Osteocyte (in vitro differentiated cells): ENCODE measurements around the gene BMP8B. TPM values are rescaled to one million over a fixed set of nuclear protein-coding genes. Genes with fewer than 3 reads are reported as not detected.
"Not testable (repeated sequence)": the region's sequence is repeated elsewhere in the genome, so short reads cannot be mapped to it uniquely, and the experiment has no call there.

Experiments
- DNase-seq: peaks from one replicate; pipeline ENCODE4 v3.0.0; 2021; ENCODE audit warnings: mixed read lengths; ENCODE audit not compliant: unreplicated experiment; ENCODE audit errors: extremely low spot score
- H3K27ac Mint-ChIP-seq: one replicate; pipeline ENCODE4 v1.8.0; 2021; ENCODE audit warnings: mild to moderate bottlenecking, mixed read lengths; ENCODE audit not compliant: unreplicated experiment
- H3K27me3 Mint-ChIP-seq: one replicate; pipeline ENCODE4 v1.8.0; 2021; ENCODE audit warnings: mixed read lengths; ENCODE audit not compliant: unreplicated experiment
- H3K36me3 Mint-ChIP-seq: one replicate; pipeline ENCODE4 v1.8.0; 2021; ENCODE audit warnings: mixed read lengths; ENCODE audit not compliant: unreplicated experiment
- H3K4me1 Mint-ChIP-seq: one replicate; pipeline ENCODE4 v1.8.0; 2021; ENCODE audit warnings: mixed read lengths; ENCODE audit not compliant: unreplicated experiment
- H3K4me3 Mint-ChIP-seq: one replicate; pipeline ENCODE4 v1.8.0; 2021; ENCODE audit warnings: mild to moderate bottlenecking, moderate library complexity, mixed read lengths; ENCODE audit not compliant: unreplicated experiment
- H3K9me3 Mint-ChIP-seq: one replicate; pipeline ENCODE4 v1.8.0; 2021; ENCODE audit warnings: mixed read lengths; ENCODE audit not compliant: unreplicated experiment
- CTCF ChIP-seq: fragments of 200-600 bp; sonication (generic); IDR thresholded peaks from 2 replicates; pipeline ENCODE4 v1.5.0; 2021; ENCODE audit warnings: antibody characterized with exemption, mild to moderate bottlenecking, moderate library complexity
- total RNA-seq: library from RNA; stranded (reverse); gene quantifications from 2 replicates; pipeline ENCODE4 v1.2.1, GENCODE V29; 2021

Gene BMP8B
- total RNA-seq, 1 donor from 2014 or later: 0.08 TPM

DNA sequence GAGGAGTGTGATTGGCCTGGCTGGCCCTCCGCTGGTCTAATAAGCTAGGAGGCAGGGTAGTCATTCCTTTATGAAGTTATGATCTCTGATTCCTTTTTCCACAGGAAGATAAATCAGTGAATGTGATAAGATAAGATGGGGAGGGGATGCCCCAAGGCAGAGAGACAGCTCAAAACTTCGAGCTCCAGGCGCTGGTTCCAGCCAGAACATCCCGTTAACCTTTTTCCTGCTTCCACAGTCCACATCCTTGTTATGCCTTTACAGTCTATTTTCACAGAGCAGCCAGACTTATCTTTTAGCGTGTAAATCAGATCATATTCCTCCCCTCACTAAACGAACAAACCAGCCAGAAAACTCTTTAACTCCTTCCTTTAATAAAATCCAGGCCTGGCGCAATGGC is 38.5 kb upstream of the BMP8B start:
- Mint-ChIP-seq H3K9me3 (no peaks in the 10 kb centered on the region), H3K36me3 (no peaks in the 10 kb centered on the region), H3K27ac (no peak overlapping the region), H3K27me3 (peaks cover 14% of the 10 kb centered on the region), H3K4me1 (peaks cover 4% of the 10 kb centered on the region), H3K4me3 (no peak overlapping the region)
- TF ChIP-seq CTCF: no peak
- DNase-seq: no peak

DNA sequence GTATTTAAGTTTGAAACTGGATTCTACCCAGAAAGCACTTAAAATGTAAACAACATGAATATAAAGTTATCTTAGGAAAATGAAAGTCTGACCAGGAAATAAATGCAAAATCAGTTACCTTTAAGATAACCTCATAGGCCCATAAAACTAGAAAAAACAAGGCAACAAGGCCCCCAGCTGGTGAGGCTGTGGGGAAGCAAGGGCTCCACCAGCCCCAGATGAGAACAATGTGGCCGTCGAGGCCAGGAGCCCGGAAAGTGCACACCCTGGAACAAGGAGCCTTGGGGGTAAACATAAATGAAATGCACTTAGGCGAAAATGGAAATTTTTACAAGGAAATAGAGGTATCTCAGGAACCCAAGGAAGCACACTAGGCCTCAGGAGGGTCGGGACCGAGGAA is 37.9 kb upstream of the BMP8B start:
- Mint-ChIP-seq H3K36me3 (no peaks in the 10 kb centered on the region), H3K27me3 (peaks cover 14% of the 10 kb centered on the region), H3K4me3 (no peak overlapping the region), H3K4me1 (peaks cover 7% of the 10 kb centered on the region), H3K9me3 (no peaks in the 10 kb centered on the region), H3K27ac (no peak overlapping the region)
- no peak for DNase-seq
- no peak for TF ChIP-seq CTCF

DNA sequence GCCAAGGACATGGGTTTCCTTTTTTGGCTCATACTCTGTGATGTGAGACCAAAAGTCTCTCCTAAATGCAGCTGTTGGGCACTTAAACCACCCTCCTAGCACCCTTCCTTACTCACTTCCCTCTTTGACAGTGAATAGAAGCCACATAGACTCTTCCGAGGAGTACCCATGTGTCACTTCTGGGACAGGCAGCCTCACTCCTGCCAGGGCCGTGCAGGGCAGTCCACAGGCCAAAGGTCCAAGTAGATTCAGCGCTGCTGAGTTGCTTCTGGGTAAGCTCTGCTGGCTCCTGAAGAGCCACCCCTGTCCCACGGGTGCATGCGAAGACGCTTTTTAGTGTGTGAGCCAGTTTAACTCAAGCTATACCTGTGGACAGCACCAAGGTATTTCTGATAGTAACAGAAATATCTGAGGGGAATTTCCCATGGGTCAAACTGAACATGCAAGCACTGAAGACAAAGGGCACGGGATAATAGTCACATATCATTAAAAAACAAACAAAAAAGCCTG is 36.8 kb upstream of the BMP8B start:
- no peak for DNase-seq
- H3K27me3 Mint-ChIP-seq: peaks cover 12% of the 10 kb centered on the region
- TF ChIP-seq CTCF: no peak
- H3K9me3 Mint-ChIP-seq: no peaks in the 10 kb centered on the region
- peaks cover 7% of the 10 kb centered on the region for H3K4me1 Mint-ChIP-seq
- no peak overlapping the region for H3K4me3 Mint-ChIP-seq
- no peaks in the 10 kb centered on the region for H3K36me3 Mint-ChIP-seq
- no peak overlapping the region for H3K27ac Mint-ChIP-seq

- not testable (repeated sequence) for H3K4me3 Mint-ChIP-seq, H3K36me3 Mint-ChIP-seq, H3K4me1 Mint-ChIP-seq, H3K27ac Mint-ChIP-seq, DNase-seq, H3K9me3 Mint-ChIP-seq, H3K27me3 Mint-ChIP-seq
These were observed 34.8 kb upstream of the BMP8B start for GRCh38 chr1:39823450-39823849.

DNA sequence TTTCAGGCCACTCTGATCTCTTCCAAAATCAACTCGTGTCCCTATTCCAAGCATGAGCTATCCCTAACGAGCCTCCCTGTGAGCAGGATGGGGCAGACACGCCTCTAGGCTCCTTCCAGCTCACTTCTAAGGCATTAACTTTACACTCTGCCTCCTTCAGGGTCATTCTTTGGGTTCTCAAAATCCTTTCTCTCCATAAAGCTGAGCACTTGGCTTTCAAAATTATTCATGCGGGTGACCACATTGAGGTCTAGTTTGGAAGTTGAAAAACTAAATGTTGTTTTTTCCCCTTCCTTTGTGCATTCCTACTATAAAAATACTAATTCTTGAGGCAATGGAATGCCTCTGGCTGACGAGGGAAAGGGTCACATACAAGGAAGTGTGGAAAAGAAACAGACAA is 33.5 kb upstream of the BMP8B start:
- H3K36me3 Mint-ChIP-seq: no peaks in the 10 kb centered on the region
- no peaks in the 10 kb centered on the region for H3K27me3 Mint-ChIP-seq
- no peak overlapping the region for H3K27ac Mint-ChIP-seq
- no peak for TF ChIP-seq CTCF
- H3K9me3 Mint-ChIP-seq: no peaks in the 10 kb centered on the region
- peaks cover 7% of the 10 kb centered on the region for H3K4me1 Mint-ChIP-seq
- DNase-seq: no peak
- H3K4me3 Mint-ChIP-seq: no peak overlapping the region
